ENCODE results near the gene GFY.

Gene GFY, protein sequence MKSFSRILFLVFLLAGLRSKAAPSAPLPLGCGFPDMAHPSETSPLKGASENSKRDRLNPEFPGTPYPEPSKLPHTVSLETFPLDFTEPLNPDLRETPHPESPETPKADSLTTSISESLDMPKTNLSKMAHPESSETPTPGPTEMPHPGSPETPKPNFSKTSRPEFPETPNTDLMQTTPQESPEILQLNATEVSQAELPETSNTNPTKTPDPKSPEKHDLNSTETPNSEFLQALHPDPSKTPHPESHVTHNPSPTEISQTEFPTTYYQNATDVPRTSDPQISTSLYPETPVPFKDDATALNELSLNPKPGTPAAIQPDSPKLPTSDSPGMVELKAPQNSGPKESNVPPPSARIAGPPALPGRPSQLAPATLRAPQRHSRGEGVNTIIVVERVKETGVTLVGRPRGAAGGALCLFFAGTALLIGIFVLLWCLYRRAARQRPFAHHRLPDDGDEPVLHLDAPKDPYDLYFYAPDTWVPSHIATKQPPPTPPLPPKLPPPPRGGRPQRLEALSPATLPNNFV

DNA sequence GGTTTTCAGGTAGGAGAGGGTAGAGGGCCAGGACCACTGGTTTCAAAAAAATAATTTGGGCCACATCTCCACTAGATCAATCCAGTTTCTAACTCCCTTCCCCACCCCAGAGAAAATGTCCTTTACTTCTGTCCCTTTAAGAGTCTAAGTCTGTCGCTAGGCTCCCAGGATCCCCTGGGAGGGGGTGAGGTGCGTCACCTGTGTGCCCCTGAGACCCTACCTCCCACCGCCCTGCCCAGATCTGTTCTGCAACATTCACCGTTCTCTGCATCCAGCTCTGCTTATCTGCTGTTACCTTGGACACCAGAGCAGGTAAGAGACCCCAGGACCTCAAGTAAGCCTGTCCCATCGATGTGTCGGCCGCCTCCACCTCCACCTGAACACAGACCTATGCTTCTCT, at the start of gene GFY:
GFY (plus strand) TSS at position 211 of the 400 bp plus-strand sequence. CDS start 1,043 bp downstream, outside the sequence.
- no peak for DNase-seq

- DNase-seq = no peak
These were observed 46.7 kb upstream of the GFY start for GRCh38 chr19:49378512-49378911.

GRCh38 chr19:49380391-49380790, 44.8 kb upstream of the GFY start:
- no peak for DNase-seq

GRCh38 chr19:49382639-49383038, 42.5 kb upstream of the GFY start:
- no peak for DNase-seq

GRCh38 chr19:49383599-49383998, 41.6 kb upstream of the GFY start:
- DNase-seq = no peak

DNA sequence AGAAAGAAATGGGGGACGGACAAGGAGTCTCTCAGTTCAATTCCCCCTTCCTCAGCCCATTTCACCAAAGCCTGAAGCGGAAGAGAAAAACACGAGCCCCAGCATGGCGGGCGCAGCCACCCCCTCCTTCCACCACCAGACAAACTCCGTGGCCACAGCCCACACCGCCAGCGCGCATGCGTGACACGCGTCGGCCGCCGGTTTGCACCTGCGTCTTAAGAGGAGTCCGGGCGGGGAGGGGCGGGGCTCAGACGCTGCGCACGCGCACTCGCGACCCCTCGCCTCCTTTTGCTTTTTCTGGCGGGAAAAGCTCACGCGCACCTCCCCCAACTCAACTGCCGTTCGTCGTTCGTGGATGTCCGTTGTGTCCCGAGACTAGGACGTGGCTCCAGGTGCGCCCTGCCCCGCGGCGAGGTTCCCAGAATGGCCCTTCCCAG, 37.2 kb upstream of the GFY start, which contains the start of gene KASH5:
KASH5 (plus strand) TSS at position 314 of the 437 bp plus-strand sequence. CDS start 2,635 bp downstream, outside the sequence.
- peak; percentile 86 for DNase-seq

- no peak for DNase-seq
These were observed 35.8 kb upstream of the GFY start for GRCh38 chr19:49389406-49389805.

- DNase-seq = no peak
These were observed 34.9 kb upstream of the GFY start for GRCh38 chr19:49390131-49390928.

DNA sequence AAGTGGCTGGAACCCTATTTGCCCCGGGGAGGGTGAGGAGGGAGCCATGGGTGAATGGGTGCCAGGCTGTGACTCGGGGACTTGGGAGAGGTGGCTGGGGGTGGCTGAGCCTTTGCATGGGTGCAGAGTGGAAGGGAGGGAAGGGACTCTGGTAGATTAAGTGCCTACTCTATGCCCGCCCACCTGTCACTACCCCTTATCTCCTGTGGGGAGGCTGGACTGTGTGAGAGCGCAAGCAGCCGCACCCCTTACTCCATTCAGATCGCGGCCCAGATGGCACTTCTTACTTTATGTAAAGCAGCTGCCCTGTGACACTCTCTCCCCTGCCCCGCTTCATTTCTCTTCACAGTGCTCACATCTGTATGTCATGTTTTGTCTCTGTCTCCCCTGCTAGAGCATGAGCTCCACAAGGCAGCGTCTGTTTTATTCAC, 34.2 kb upstream of the GFY start:
- no peak for DNase-seq

GRCh38 chr19:49391581-49392399, 33.4 kb upstream of the GFY start:
- peak; percentile 87 for DNase-seq

GRCh38 chr19:49393881-49394280, 31.3 kb upstream of the GFY start:
- DNase-seq = no peak

- DNase-seq = no peak
These were observed 29.4 kb upstream of the GFY start for GRCh38 chr19:49395581-49396407.

DNA sequence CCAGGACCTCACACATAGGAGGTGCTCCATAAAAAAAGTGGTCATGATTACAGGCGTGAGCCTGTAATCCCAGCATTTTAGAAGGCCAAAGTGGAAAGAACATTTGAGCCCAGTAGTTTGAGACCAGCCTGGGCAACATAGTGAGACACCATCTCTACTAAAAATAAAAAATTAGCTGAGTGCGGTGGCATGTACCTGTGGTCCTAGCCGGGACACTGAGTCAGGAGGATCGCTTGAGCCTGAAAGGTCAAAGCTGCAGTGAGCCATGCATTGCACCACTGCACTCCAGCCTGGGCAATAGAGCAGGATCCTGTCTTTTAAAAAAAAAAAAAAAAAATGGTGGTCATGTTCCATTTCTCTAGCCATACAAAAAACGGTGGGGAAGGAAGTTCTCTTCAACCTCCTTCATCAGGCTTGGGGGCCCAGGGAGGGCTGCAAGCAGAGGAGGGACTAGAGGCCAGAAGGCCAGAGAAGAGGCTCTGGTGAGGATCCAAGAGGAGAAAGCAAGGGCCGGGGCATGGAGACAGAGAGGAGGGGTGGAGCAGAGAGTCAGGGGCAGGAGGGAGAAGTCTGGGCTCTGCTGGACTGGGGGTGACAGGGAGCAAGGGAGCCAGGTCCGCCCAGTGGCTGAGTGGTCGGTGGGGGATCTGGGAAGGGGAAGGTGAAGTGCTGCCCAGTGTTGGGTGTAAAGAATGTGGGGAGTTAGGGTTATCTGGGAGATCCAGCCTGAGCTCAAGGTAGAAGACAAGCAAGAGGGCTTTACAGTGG, 28.3 kb upstream of the GFY start:
- DNase-seq = no peak

DNA sequence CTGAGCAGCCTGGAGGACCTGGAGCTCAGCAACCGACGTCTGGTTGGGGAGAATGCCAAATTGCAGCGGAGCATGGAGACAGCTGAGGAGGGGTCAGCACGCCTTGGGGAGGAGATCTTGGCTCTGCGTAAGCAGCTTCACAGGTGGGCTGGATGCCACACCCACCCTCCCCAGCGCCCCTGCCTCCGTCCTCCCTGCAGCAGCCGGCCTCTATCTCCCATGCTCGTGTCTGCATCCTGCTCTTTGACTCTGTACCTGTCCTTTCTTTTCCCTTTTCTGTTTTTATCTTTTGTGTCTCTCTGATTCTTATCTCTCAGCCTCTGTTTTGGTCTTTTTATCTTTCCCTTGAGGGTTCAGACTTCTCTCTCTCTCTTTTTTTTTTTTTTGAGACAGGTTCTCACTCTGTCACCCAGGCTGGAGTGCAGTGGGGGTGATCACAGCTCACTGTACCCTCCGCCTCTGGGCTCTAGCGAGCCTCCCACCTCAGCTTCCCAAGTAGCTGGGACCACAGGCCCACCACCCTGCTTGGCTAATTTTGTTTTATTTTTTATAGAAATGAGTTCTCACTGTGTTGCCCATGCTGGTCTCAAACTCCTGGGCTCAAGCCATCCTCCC, 27.1 kb upstream of the GFY start:
- no peak for DNase-seq

DNA sequence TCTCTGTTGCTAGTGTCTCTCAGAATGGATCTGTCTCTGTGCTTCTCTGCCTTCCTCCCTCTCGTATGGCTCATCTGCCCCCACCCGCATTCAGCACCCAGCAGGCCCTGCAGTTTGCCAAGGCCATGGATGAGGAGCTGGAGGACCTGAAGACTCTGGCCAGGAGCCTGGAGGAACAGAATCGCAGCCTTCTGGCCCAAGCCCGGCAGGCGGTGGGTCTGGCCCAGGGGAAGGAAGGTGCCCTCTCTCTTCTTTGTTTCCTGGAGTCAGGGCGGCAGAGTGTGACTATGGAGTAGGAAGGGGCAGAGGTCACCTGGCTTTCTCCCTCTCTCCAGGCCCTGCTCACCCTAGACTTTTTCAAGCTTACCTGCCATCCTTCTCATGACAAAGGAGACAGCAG, 26.3 kb upstream of the GFY start:
- DNase-seq = no peak

- no peak for DNase-seq
These were observed 25.2 kb upstream of the GFY start for GRCh38 chr19:49400029-49400428.

GRCh38 chr19:49403404-49404187, 21.6 kb upstream of the GFY start:
- no peak for DNase-seq

GRCh38 chr19:49407079-49407478, 18.1 kb upstream of the GFY start:
- DNase-seq = no peak

- DNase-seq = no peak
These were observed 17.6 kb upstream of the GFY start for GRCh38 chr19:49407482-49408015.
